Mucosa of descending colon (tissue), 3 donors: ENCODE data around the gene GNB1L. TPM values are rescaled to one million over a fixed set of nuclear protein-coding genes. Genes with fewer than 3 reads are reported as not detected.

Source experiments
- ATAC-seq: fragments of 200-7000 bp; cut with Tn5 transposase; one replicate; pipeline ENCODE4 v1.9.1; 2020; ENCODE audit warnings: mild to moderate bottlenecking, moderate library complexity
- DNase-seq, 3 donors: peaks; one replicate each; pipeline ENCODE4 v3.0.0-alpha.2; 2020
- H3K36me3 ChIP-seq: fragments of 200-600 bp; one replicate; pipeline ENCODE4 v1.8.0; 2021; ENCODE audit warnings: low read depth, mild to moderate bottlenecking
- H3K4me1 ChIP-seq: fragments of 200-600 bp; one replicate; pipeline ENCODE4 v1.8.0; 2021; ENCODE audit warnings: low read depth, mild to moderate bottlenecking
- H3K4me3 ChIP-seq: fragments of 200-600 bp; one replicate; pipeline ENCODE4 v1.8.0; 2021; ENCODE audit warnings: mild to moderate bottlenecking
- H3K9me3 ChIP-seq: fragments of 200-600 bp; one replicate; pipeline ENCODE4 v1.8.0; 2021; ENCODE audit warnings: mild to moderate bottlenecking
- intact Hi-C, 2 donors: fragments of 100-400 bp; cut with DNase I in 1 of 2; cut with micrococcal nuclease in 1 of 2; formaldehyde crosslinking; loops; one replicate each; pipeline versions ENCODE4 v1.11.0 to v1.11.1; 2022; cut with DNase I, micrococcal nuclease
- total RNA-seq, 3 donors: library from RNA; stranded (reverse); fragmentation: NEBNext Ultra II Directional in 2 of 3; extraction: Animal tissue kit (Norgen Biotek cat#: 25700) in 2 of 3; gene quantifications; one replicate each; pipeline versions ENCODE4 v1.2.1 to v1.2.4, GENCODE V29; 2021 to 2023
- TF ChIP-seq, protein P1 (sequence below): fragments of 200-600 bp; IDR thresholded peaks from one replicate; pipeline ENCODE4 v1.8.0; 2022; ENCODE audit warnings: antibody characterized with exemption, mild to moderate bottlenecking
- donor health status: DM: no; HTN: no; CAD: no; lungs with moderate emphysema.
- donor health status: DM: no; HTN: no; CAD: no.
- donor health status: DM: no; HTN: yes; CAD: no.

GNB1L gene
- total RNA-seq, 3 donors from 2014 or later = 2.7 to 4.7 (median 3.4) TPM

DNA sequence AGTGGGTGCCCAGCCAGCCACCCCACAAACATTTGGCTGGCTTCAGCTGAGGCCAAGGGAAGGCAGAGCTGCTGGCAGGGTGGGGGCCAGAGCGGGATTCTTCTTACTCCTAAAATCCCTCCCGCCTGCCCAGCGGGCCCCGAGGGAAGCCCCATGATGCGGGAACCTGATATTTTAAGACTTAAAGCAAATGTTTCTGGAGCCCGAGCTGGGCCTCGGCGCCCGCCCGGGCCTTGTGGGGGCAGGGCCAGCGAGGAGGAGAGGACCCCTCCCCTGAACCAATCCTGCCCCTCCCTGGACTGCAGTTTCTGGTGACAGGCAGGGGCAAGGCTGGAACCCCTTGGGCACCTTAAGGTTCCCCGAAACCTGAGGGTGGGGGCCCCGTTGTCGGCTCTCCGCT lies 114.1 kb downstream of the GNB1L start:
- Histone ChIP-seq H3K4me1 (no peaks in the 10 kb centered on the region), H3K4me3 (no peak overlapping the region), H3K9me3 (no peaks in the 10 kb centered on the region), H3K36me3 (no peaks in the 10 kb centered on the region)
- intact Hi-C loops = no loop called here
- no peak for ATAC-seq
- no peak for DNase-seq
- TF ChIP-seq, protein P1, sequence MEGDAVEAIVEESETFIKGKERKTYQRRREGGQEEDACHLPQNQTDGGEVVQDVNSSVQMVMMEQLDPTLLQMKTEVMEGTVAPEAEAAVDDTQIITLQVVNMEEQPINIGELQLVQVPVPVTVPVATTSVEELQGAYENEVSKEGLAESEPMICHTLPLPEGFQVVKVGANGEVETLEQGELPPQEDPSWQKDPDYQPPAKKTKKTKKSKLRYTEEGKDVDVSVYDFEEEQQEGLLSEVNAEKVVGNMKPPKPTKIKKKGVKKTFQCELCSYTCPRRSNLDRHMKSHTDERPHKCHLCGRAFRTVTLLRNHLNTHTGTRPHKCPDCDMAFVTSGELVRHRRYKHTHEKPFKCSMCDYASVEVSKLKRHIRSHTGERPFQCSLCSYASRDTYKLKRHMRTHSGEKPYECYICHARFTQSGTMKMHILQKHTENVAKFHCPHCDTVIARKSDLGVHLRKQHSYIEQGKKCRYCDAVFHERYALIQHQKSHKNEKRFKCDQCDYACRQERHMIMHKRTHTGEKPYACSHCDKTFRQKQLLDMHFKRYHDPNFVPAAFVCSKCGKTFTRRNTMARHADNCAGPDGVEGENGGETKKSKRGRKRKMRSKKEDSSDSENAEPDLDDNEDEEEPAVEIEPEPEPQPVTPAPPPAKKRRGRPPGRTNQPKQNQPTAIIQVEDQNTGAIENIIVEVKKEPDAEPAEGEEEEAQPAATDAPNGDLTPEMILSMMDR = no peak

DNA sequence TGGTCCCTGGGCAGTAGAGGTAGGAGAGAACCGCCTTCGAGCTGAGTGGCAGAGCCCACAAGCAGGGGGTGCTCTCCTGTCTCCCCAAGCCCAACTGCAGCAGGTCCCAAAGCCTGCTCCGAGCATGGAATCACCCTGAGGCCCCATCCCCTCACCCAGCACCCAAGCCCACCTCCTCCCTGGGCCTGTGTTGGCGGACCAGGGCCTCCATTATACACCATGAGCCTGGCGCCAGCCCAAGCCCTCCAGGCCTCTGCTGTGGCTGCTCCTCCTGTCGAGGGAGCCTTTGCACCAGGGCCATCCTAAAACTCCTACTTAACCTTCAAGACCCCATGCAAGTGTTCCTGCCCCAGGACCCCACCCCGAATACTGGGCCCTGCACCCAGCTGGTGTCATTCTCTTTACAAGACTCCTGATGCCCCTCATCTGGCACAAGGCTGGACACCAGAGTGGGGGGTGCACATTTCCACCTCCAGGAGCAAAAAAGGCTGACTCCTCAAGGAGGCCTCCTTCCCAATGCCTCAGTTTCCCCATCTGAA lies 114.7 kb downstream of the GNB1L start:
- no peaks in the 10 kb centered on the region for H3K9me3 ChIP-seq
- H3K4me1 ChIP-seq = no peaks in the 10 kb centered on the region
- H3K36me3 ChIP-seq = no peaks in the 10 kb centered on the region
- no peak for ATAC-seq
- intact Hi-C loops = no loop called here
- DNase-seq = no peak
- no peak overlapping the region for H3K4me3 ChIP-seq
- TF ChIP-seq, protein P1 = no peak

DNA sequence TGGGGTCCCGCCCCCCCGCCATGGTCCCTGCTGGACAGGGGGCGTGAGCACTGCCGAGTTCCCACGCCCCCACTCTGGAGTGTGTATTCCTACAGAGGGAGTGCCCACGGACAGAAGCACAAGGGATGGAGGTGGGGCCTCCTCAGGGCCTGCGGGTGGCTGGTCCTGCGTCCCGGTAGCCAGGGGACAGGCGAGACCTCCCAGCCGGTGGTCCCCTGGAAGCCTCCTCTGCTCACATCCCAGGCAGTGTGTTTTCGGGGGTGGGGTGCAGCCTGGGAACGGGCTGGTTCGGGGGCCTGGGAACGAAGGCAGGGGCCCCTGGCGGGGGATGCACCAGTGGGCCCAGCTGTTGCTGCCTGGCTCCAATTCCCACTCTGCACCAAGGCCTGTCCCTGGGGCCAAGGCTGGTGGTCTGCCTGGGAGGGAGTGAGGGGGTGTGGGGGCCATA lies 115.2 kb downstream of the GNB1L start:
- DNase-seq = no peak
- ATAC-seq = no peak

DNA sequence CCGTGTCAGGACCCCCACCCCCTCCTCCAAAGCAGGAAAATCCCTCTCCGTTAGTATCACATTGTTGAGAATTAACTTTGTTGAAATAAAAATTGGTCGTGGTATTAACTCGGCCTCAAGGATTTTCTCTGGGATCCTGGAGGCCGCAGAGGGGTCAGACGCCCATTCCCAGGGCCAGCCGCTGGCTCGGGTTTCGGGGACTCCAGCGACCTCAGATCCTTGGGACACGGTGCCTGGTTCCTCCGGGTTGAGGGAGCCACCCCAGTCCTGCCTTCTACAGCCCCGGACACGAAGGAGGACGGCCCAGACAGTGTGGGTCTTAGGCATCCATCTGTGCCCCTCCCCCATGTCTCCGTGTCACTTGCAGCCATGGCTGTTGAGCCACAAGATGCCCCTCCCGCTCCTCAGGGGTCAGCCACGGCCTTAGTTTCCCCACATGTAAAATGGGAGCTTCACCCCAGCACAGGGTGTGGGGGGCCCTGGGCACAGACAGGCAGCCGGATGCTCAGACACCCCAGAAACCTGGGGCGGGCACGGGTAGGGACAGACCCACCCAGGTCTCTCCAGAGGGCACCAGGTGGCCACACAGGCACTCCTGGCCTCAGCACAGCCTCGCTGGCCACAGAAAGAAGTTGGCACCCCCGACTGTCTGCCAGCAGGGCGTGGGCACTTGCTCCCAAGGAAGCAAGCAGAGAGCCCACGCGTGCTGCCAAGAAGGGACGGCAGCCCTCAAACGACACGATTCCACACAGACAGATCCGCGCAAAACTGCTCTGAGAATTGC lies 115.8 kb downstream of the GNB1L start:
- DNase-seq = no peak
- no peak overlapping the region for H3K4me3 ChIP-seq
- intact Hi-C loops = no loop called here
- ATAC-seq = no peak
- H3K36me3 ChIP-seq = no peaks in the 10 kb centered on the region
- TF ChIP-seq, protein P1 = no peak
- H3K4me1 ChIP-seq = no peaks in the 10 kb centered on the region
- H3K9me3 ChIP-seq = no peaks in the 10 kb centered on the region

More for the DNA sequence above, 115.2 kb downstream of the GNB1L start:
- no peaks in the 10 kb centered on the region for H3K4me1 ChIP-seq
- no peak overlapping the region for H3K4me3 ChIP-seq
- no peaks in the 10 kb centered on the region for H3K9me3 ChIP-seq
- H3K36me3 ChIP-seq = no peaks in the 10 kb centered on the region
- intact Hi-C loops = no loop called here
- TF ChIP-seq, protein P1 = no peak

DNA sequence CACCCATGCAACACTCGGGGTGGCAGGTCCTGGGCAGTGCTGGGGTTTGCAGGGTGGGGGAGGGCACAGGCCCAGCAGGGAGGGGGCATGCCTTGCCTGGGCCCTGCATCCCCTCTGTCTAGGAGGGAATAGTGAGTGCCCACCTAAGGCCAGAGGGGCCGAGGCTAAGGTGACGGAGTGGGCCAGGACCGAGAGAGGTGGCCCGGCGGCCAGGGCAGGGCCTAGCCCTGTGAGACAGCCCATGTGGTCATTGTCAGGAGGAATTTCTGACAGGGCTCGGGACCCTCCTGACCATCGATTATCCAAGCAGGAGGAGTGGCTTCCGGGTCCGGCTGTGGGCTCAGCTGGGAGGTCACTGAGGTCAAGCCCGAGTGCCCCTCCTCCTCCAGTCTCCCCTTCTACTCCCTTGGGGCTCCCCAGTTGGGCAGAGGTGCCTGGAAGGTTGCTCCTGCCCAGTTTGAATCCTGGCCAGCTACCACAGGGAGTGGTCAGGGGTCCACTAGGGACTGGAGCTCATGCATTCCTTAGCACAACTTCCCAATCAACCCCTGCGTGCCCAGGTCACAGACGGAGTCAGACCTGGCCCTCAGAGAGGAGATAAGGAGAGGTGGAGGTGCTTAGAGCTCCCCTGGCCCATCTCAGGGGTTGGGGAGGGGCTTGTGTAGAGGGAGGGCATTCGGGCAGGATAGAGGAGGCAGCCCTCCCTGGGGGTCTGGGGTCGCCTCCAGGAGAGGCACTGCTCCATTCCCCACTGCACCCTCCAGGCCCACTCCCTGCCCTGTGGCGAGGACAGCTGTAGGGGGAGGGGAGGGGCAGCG lies 116.6 kb downstream of the GNB1L start:
- Histone ChIP-seq H3K4me3 (no peak overlapping the region), H3K4me1 (no peaks in the 10 kb centered on the region), H3K36me3 (no peaks in the 10 kb centered on the region), H3K9me3 (no peaks in the 10 kb centered on the region)
- intact Hi-C loops = no loop called here
- TF ChIP-seq, protein P1 = no peak
- DNase-seq (no peak), ATAC-seq (no peak)
